SH-SY5Y (cell line): ENCODE data around the gene RAB27A.

Experiments
- GATA2 ChIP-seq: IDR thresholded peaks from 2 replicates; pipeline ENCODE4 v1.6.1; 2011; ENCODE audit warnings: mild to moderate bottlenecking, low read depth, low read length
- GATA3 ChIP-seq: IDR thresholded peaks from 2 replicates; pipeline ENCODE4 v1.6.1; 2011; ENCODE audit warnings: low read depth, mild to moderate bottlenecking, low read length, moderate library complexity

The RAB27A gene

DNA sequence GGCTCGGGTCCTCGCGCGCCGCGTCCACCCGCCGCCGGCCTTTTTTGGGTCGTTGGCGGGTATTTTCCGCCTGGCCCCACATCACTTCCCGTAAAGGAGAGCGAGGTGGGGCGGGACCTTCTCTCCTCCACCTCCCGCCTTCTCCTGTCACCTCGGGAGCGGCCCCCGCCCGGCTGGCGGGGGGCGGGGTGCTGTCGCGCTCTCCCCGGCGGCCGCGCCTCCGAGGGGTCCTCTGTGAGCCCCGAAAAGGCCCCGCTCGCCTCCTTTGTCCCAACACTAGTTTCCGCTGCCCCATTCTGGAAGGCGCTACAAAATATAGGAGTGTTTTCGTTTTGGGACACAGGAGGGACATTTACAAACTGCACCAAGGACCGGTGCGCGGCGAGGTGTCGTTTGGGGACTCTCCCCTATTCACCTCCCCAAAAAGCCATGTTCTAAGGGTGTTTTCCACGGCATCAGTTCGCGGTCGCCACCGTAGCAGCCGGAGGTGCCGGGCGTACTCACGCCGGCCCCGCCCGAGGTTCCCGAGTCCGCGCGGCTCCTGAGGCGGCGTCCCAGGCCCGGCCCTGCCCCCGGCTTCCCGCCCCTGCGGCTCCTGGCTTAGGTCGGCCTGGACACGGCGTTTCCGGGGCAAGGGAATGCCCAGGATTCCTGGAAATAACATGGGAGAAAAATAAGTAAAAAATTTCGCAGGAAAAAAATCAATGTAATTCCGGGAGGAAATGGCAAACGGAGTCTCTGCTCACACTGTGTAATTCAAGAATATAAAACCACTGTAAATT lies at the start of gene RAB27A:
Gene RAB27A, minus strand, starts transcription at position 68 of the 782 bp plus-strand sequence. CDS start 54,879 bp downstream, outside the sequence.
- TF ChIP-seq GATA2 (no peak), GATA3 (no peak)

GRCh38 chr15:55337160-55337559 lies 47.5 kb upstream of the RAB27A start:
- TF ChIP-seq GATA2 (no peak), GATA3 (no peak)

- TF ChIP-seq GATA3 (no peak), GATA2 (no peak)
Observed at GRCh38 chr15:55334997-55335396, 45.4 kb upstream of the RAB27A start.

DNA sequence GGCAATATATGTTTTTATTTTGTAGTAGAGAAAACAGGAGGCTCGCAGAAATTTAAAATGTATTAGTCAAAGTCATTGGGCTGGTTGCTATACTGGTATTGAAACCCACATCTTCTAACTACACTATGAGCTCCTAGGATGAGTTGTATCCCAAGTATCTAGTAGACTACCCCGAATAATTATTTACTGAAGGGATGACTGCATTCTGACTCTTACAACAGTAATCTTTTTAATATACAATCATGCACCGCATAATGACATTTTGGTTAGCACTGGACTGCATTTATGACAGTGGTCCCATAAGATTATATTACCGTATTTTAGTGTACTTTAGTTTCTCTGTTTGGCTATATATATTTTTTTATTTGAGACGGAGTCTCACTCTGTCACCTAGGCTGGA lies 44.8 kb upstream of the RAB27A start:
- TF ChIP-seq GATA3, result no peak
- TF ChIP-seq GATA2, result no peak

DNA sequence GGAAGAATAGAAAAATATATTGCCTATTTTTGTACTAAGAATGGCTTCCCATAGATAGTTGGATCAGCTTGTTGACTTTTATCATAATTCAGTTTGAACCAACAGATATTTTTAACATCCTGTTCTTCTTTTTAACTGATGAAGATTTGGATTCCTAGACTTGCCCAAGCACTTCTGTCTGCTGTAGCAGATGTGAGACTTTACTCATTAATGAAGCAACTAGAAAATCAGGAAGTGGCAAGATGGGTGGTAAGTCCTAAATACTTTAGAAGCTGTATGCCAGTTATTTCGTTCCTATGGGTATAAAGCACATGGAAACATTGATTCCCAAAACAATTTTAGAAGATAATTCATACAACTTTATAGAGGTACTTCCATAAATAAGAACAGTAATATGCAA lies 37.8 kb upstream of the RAB27A start:
- TF ChIP-seq GATA3 (no peak), GATA2 (no peak)

DNA sequence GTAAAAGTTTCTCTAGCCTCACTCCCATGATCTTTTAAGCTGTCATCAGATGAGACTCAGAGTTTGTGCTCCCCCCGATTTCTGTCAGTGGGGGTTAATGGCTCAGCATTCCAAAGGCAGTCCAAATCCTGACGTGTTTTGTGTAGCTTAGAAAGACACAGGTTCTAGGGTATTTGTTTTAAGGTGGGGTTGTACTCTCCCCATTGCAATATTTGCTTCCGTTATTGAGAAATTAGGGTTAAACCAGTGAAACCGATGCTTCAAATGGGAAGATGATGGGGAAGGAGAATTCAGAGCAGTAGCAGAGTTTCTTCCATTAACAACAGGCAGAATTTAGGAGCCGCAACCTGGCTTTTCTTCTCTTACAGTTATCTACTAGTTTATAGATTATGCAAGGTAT lies 32.9 kb upstream of the RAB27A start:
- TF ChIP-seq GATA2 (no peak), GATA3 (no peak)

DNA sequence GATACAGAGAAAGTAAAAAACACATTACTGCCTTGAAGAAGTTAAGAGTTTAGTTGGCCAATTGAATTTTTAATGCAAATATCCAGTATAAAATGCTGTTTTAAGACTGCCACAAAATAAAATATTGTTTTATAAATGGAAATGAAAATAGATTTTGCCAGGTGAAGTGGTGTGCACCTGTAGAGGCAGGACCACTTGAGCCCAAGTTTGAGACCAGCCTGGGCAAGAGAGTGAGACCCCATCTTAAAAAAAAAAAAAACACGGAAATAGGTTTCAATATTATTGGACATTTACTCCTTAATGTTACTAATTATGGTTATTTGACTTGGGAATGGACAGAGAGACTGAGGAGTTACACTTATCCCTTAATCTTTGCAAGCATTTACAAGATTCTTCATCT lies 31.4 kb upstream of the RAB27A start:
- no peak for TF ChIP-seq GATA2
- TF ChIP-seq GATA3, result no peak

DNA sequence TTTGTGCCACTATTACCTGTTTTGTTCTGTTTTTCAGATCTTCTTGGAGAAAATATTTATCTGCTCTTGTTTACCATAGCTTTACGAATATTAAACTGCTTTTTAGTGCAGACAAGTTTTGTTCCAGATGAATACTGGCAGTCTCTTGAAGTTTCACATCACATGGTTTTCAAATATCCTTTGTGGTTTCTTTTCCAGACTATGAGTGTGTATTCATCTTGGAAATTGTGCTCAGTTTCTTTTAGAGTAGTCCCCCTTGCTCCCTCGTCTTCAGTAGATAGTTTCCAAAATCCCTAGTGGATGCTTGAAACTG lies 30.6 kb upstream of the RAB27A start:
- TF ChIP-seq GATA2 (no peak), GATA3 (no peak)

DNA sequence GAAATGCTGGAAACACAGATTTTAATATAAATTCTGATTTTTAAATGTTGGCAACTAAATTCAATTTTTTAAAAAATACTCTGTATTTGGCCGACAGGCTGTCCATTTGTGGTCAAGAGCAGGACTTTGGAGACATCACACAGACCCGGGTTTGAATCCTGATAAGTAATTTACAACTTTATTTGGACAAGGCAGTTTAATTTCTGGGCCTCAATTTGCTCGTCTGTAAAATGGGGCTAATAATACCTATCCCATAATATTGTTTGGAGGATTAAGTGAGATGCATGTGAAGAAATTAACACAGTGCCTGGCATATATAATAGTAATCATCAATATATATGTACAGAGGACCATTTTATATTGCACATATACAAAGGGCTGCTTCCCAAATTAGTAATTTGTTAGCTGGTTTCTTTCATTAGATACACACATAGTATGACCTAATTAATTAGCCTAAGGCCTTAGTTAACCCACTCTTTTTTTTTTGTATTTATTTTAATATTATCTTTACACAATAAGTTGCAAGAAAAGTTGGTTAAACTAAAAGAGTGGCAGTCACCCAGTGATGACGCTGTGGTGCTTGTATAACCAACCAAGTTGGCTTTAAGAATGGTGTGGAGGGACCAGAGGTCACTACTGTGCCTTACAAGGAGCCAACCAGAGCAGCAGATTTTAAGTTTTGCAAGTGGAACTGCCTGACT lies 30.1 kb upstream of the RAB27A start:
- no peak for TF ChIP-seq GATA3
- no peak for TF ChIP-seq GATA2

GRCh38 chr15:55318588-55319494 lies 29.2 kb upstream of the RAB27A start, which contains the start of the genes PIGB and PIGBOS1:
Gene PIGB, plus strand, starts transcription at chr15:55319222. Its CDS starts 29 bp downstream, at chr15:55319251.
Gene PIGBOS1, minus strand, starts transcription at chr15:55319123. Its CDS starts 1,331 bp downstream, at chr15:55317792.
- TF ChIP-seq GATA2 (no peak), GATA3 (no peak)

GRCh38 chr15:55297315-55297714 lies 7.7 kb upstream of the RAB27A start:
- TF ChIP-seq GATA2 (no peak), GATA3 (no peak)

DNA sequence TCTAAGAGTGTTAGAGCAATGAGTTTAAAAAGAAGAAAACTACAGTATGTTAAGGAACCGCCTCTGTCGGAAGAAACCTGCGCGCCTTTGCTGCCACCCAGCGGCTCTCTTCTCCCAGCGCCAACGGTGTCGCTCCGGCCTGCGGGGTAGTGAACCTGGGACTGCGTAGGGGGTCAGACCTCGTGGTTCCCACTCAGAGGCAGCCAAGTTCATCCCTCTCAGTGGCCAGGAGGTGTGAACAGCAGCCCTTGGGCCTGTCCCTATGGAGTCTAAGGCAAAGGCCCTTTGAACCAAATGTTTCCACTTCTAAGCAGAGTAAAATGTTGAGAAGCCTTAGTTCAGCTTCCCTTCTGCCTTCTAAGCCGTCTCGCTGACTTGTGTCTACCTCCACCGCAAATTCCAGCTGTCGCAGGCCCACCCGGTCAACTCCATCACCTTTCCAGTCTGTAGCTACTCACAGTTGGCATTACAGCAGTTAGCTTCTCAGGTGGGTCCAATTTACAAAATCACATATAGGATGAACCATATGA lies 980 bp upstream of the RAB27A start:
- TF ChIP-seq GATA3, result no peak
- no peak for TF ChIP-seq GATA2

DNA sequence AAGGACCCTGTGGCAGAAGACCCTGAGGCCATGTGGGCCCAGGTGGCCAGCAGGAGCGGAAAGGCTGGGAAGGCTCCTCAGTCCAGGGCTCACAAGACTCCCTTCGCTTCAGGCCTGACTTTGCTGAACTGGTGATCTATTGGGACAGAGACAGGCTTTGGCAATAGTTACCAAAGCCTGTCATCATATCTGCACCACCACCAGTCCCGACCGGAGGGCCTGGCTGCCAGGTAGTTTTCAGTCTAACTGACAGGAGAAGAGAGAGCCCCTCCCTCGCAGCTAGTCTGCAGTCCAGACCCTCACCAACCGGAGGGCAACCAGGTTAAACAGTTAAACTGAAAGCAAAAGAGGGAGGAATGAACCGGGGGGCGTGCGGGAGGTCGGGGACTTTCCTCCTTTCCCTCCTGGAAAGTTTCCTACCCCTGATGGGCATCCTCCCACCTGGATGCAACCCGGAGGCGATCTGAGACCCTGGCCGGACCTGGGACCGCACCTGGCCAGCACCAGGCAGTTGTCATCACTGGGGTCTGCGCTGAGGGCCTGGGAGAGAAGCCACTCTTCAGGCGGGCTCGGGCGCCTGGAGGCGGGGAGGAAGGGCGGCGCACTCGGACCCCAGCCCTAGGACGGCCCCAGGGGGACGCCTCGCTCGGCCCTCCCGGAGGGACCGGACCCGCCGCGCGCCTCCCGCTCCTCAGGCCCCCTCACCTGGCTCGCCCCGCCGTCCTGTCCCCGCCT lies 435 bp downstream of the RAB27A start:
- no peak for TF ChIP-seq GATA2

DNA sequence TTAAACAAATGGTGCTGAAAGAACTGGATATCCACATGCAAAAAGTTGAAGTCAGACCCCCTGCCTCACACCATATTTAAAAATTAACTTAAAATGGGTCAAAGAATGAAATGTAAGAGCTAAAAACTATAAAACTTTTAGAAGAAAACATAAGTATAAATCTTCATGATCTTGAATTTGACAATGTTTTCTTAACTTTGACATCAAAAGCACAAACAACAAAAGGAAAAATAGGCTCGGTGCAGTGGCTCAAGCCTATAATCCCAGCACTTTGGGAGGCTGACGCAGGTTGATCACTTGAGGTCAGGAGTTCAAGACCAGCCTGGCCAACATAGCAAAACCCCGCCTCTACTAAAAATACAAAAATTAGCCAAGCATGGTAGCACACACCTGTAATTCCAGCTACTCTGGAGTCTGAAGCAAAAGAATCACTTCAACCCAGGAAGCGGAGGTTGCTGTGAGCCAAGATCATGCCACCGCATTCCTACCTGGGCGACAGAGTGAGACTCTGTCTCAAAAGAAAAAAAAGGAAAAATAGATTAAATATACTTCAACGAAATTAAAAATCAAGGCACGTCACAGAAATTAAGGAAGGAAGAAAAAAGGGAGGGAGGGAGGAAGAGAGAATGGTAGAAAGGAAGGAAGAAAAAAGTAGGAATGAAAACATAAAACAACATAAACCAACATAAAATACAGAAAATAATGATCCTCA lies 1.5 kb downstream of the RAB27A start:
- TF ChIP-seq GATA2 (no peak), GATA3 (no peak)
